ENCODE results near the gene TMCO2.

Gene TMCO2

DNA sequence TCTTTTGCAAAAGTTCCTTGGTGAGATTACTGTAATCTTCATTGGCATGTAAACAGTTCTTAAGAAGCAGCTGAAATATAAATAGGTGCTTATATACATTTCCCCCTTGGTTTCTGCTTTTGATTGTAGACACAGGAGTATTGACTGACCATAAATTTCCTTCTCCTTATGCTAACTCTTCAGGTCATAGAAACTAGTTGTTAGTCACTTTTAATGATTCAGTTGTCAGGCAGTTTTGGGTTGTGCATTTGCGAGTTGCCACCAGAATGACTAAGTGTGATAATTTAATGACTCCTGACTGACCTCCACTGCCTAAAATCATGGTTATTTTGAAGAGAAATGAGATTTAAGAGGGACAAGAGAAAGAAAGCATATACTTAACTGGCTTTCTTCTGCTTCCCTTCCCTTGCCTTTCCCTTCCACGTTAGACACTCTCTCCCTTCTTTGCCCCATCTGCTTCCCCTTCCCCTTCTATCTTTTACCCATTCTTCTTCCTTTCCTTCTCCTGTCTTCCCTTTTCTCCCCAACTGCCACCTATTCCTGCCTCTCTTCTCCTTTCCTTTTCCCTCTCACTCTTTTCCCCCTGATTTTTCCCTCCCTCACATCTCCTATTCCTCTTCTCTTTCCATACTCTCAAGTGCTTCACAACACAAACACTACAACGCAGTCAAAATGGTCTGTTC is 22.6 kb downstream of the TMCO2 start:
- peak overlapping the region; percentile 52 for H3K4me3 Mint-ChIP-seq
- H3K27me3 Mint-ChIP-seq = no peaks in the 10 kb centered on the region
- H3K9me3 Mint-ChIP-seq = no peaks in the 10 kb centered on the region
- H3K36me3 Mint-ChIP-seq (ENCODE audit: low read depth) = peaks cover 85% of the 10 kb centered on the region
- DNase-seq = no peak
- H3K4me1 Mint-ChIP-seq (ENCODE audit: low read depth) = peaks cover 51% of the 10 kb centered on the region
- peak overlapping the region; percentile 97 for H3K27ac Mint-ChIP-seq

DNA sequence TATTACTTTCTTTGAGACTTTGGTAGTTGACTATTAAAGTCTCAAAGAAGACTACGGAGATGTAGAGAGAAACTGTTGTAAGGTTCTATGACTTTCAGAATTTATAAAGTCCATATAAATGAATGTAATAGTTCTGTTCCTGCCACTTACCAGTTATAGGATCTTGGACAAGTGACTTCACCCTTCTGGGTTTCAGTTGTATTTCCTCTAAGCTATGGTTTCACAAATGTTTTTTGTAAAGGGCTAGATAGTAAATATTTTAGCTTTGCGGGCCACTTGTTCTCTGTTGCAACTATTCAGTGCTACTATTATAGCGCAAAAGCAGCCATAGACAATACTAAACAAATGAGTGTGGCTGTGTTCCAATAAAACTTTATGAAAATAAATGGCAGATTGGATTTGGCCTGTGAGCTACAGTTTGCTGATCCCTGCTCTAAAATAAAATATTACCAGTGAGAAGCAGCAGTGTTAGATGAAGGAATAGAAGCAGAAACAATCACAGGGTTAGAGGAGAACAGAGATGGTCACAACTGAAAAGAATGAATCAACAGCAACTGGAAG is 25.0 kb downstream of the TMCO2 start:
- H3K4me3 Mint-ChIP-seq = no peak overlapping the region
- no peak for DNase-seq
- no peaks in the 10 kb centered on the region for H3K27me3 Mint-ChIP-seq
- H3K9me3 Mint-ChIP-seq = no peaks in the 10 kb centered on the region
- H3K4me1 Mint-ChIP-seq (ENCODE audit: low read depth) = peaks cover 39% of the 10 kb centered on the region
- H3K36me3 Mint-ChIP-seq (ENCODE audit: low read depth) = peaks cover 83% of the 10 kb centered on the region
- H3K27ac Mint-ChIP-seq = peak overlapping the region; percentile 73

DNA sequence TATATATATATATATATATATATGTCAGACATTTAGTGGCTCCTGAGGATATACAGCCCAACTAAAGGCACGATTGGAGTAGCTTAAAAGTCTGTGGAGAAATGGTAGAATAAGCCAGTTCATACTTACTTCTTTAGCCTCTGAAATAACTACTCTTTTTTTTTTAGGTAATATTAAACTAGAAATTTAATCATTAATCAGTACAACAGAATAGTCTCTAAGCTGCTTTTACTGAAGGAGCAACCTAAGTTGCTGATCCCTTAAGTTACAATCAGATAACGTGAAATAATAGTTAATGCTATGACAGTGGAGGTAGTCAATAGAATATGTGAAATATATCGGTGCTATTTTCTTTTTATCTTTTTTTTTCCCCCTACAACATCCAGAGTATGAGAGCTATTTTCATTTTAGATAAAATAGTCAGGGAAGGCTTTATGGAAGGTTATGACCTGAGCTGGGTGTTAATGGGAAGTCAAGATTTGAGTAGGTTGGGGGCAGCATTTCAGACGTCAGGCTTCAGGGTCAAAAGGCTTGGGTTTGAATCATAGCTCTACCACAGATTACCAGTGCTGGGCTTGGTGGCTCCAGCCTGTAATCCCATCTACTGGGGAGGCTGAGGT is 25.9 kb downstream of the TMCO2 start:
- Mint-ChIP-seq H3K4me3 (no peak overlapping the region), H3K27me3 (no peaks in the 10 kb centered on the region), H3K36me3 (ENCODE audit: low read depth) (peaks cover 79% of the 10 kb centered on the region), H3K4me1 (ENCODE audit: low read depth) (peaks cover 35% of the 10 kb centered on the region), H3K9me3 (no peaks in the 10 kb centered on the region), H3K27ac (peak overlapping the region; percentile 61)
- DNase-seq = no peak

- H3K36me3 Mint-ChIP-seq (ENCODE audit: low read depth) = peaks cover 81% of the 10 kb centered on the region
- peaks cover 36% of the 10 kb centered on the region for H3K4me1 Mint-ChIP-seq (ENCODE audit: low read depth)
- no peaks in the 10 kb centered on the region for H3K27me3 Mint-ChIP-seq
- no peak for DNase-seq
- H3K9me3 Mint-ChIP-seq = no peaks in the 10 kb centered on the region
- no peak overlapping the region for H3K4me3 Mint-ChIP-seq
- H3K27ac Mint-ChIP-seq = peak overlapping the region; percentile 30
Measured at GRCh38 chr1:40274331-40274730, 26.6 kb downstream of the TMCO2 start.

GRCh38 chr1:40276122-40276521 is 28.4 kb downstream of the TMCO2 start:
- DNase-seq = no peak
- Mint-ChIP-seq H3K4me1 (ENCODE audit: low read depth) (peaks cover 23% of the 10 kb centered on the region), H3K27me3 (no peaks in the 10 kb centered on the region), H3K9me3 (no peaks in the 10 kb centered on the region), H3K36me3 (ENCODE audit: low read depth) (peaks cover 78% of the 10 kb centered on the region), H3K27ac (peak overlapping the region; percentile 11), H3K4me3 (no peak overlapping the region)

DNA sequence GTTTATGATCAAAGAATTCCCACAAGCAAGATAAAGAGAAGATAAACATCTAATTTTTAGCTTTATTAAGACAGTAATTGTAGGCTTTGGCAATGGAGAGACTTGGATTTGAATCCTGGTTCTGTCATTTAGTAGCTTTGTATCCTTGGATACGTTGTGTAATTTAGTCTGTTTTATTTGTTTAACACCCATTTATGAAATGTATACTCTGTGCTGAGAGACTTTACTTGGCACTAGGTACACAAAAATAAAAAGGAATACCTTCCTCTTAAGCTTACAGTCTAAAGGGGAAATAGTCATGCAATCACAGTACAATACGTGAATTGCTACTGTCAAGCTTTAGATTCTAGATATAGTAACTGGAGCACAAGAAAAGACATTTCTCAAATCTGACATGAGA is 34.1 kb downstream of the TMCO2 start:
- Mint-ChIP-seq H3K27ac (peak overlapping the region; percentile 1), H3K27me3 (no peaks in the 10 kb centered on the region), H3K36me3 (ENCODE audit: low read depth) (peaks cover 74% of the 10 kb centered on the region), H3K4me1 (ENCODE audit: low read depth) (peaks cover 2% of the 10 kb centered on the region), H3K4me3 (no peak overlapping the region), H3K9me3 (no peaks in the 10 kb centered on the region)
- no peak for DNase-seq

- H3K27ac Mint-ChIP-seq = peak overlapping the region; percentile 56
- DNase-seq = no peak
- peaks cover 2% of the 10 kb centered on the region for H3K4me1 Mint-ChIP-seq (ENCODE audit: low read depth)
- no peaks in the 10 kb centered on the region for H3K27me3 Mint-ChIP-seq
- no peak overlapping the region for H3K4me3 Mint-ChIP-seq
- H3K9me3 Mint-ChIP-seq = no peaks in the 10 kb centered on the region
- peaks cover 79% of the 10 kb centered on the region for H3K36me3 Mint-ChIP-seq (ENCODE audit: low read depth)
Measured at GRCh38 chr1:40291293-40291692, 43.6 kb downstream of the TMCO2 start.

DNA sequence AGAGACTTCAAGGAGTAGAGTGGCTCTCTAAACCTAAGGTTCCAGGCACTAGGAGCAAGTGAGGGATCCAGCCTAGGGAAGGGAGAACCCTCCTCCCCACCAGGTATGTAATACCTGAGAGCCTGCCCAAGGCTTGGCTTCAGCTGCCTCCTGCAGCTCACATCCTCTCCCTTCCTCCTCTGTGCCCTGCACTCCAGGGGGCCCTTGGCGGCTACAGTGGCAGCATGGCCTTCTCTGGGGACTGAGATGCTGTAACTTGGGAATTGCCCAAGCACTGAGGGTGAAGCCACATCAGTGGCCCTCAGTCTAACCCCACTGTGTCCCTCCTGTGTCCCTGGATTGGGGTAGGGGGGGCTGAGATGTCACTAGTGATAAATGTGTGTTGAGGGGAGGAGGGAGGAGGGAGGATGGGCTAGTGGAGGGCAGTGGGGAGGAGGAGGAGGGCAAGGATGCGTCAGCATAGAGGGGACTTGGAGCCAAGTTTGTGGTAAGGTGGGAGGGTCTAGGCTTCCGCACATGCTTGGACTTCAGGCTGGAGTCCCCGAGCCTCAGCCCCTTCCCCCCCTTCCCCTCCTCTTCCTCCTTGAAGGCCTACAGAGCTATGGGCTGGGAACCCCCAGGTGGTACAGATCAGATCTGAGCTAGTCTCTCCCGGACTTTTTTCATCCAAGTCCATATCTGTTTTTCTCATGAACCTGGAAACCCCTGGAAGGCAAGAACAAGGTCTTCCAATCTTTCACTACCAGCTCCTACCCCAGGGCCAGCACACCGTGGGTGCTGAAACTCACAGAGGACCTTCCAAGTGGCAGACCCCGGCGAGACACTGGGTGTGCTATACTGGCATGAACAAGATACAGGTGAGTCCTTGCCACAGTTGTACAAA is 51.9 kb downstream of the TMCO2 start:
- H3K9me3 Mint-ChIP-seq = no peaks in the 10 kb centered on the region
- H3K4me1 Mint-ChIP-seq (ENCODE audit: low read depth) = no peaks in the 10 kb centered on the region
- no peak for DNase-seq
- H3K4me3 Mint-ChIP-seq = no peak overlapping the region
- peaks cover 5% of the 10 kb centered on the region for H3K36me3 Mint-ChIP-seq (ENCODE audit: low read depth)
- H3K27me3 Mint-ChIP-seq = no peaks in the 10 kb centered on the region
- no peak overlapping the region for H3K27ac Mint-ChIP-seq

- peaks cover 1% of the 10 kb centered on the region for H3K36me3 Mint-ChIP-seq (ENCODE audit: low read depth)
- H3K27me3 Mint-ChIP-seq = no peaks in the 10 kb centered on the region
- DNase-seq = no peak
- H3K27ac Mint-ChIP-seq = no peak overlapping the region
- no peaks in the 10 kb centered on the region for H3K4me1 Mint-ChIP-seq (ENCODE audit: low read depth)
- H3K9me3 Mint-ChIP-seq = no peaks in the 10 kb centered on the region
- no peak overlapping the region for H3K4me3 Mint-ChIP-seq
Measured at GRCh38 chr1:40300249-40300567, 52.5 kb downstream of the TMCO2 start.

GRCh38 chr1:40300651-40301050 is 52.9 kb downstream of the TMCO2 start:
- H3K4me3 Mint-ChIP-seq = no peak overlapping the region
- H3K27me3 Mint-ChIP-seq = no peaks in the 10 kb centered on the region
- no peak for DNase-seq
- H3K4me1 Mint-ChIP-seq (ENCODE audit: low read depth) = no peaks in the 10 kb centered on the region
- no peaks in the 10 kb centered on the region for H3K9me3 Mint-ChIP-seq
- no peak overlapping the region for H3K27ac Mint-ChIP-seq
- H3K36me3 Mint-ChIP-seq (ENCODE audit: low read depth) = no peaks in the 10 kb centered on the region

DNA sequence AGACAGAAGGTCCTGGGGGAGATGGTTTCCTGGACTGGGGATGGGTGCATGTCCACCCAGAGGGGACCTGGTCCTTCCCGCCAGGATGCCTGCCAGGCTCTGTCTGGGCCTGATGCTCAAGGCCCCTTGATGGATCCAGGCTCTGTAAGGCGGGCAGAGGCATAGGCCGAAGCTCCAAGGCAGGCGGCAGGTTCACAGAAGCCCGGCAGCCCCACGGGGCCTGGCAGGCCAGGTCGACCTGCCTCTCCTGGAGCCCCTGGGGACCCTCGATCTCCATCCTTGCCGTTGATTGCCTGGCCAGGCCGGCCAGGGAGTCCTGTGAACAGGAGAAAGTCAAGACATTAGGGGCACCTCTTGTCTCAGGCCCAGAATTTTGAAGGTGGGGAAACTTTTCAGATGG is 53.3 kb downstream of the TMCO2 start:
- H3K9me3 Mint-ChIP-seq = no peaks in the 10 kb centered on the region
- no peak overlapping the region for H3K27ac Mint-ChIP-seq
- no peaks in the 10 kb centered on the region for H3K36me3 Mint-ChIP-seq (ENCODE audit: low read depth)
- no peak for DNase-seq
- H3K27me3 Mint-ChIP-seq = no peaks in the 10 kb centered on the region
- H3K4me3 Mint-ChIP-seq = no peak overlapping the region
- H3K4me1 Mint-ChIP-seq (ENCODE audit: low read depth) = no peaks in the 10 kb centered on the region

Measured in activated T-cell treated with anti-CD3 and anti-CD28 coated beads, Interleukin-2, amount 50 U/mL, for 24 hours (primary cell).